Measurements from ENCODE around the gene NISCH. TPM values are rescaled to one million over a fixed set of nuclear protein-coding genes. Genes with fewer than 3 reads are reported as not detected.

NISCH gene
- total RNA-seq, 1 donor: 75.8 TPM

DNA sequence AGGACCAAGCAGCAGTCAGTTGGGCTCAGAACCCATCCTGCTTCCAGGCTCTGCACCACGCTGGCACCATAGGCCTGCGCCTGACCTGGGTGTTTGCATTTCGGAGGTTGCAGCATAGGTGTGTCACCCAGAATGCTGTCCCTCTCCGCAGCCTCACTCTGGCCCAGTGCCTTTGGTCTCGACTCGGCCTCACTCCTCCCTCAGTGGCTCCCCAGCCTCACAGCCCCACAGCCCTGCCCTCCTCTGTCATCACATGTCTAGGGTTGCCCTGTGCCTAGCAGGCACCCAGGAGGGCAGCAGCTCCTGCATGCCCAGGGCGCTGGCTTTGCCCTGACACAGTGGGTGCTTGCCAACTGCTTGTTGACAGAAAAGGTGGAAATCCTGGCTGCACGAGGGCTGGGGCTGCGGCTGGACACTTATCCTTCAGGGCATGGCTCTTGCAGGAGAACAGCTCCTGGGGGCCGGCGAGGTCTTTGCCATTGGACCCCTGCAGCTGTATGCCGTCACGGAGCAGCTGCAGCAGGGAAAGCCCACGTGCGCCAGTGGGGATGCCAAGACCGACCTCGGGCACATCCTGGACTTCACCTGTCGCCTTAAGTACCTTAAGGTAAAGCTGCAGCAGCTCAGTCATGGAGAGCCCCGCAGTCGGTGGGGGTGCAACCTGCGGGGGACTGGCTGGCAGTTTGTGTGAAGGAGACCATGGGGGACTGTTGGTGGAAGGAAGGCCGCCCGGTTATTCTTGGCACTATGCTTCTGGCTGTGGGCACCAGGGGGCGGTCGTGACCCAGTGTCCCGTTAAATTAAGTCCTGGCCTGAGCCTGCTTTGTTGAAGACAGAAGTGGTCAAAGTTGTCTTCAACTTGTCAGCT lies 16.2 kb downstream of the NISCH start:
- Histone ChIP-seq H3K27me3 (ENCODE audit: insufficient read depth, low read length) (no peaks in the 10 kb centered on the region), H3K9me3 (ENCODE audit: low read depth, low read length) (no peaks in the 10 kb centered on the region), H3K4me3 (ENCODE audit: low read length) (no peak overlapping the region), H3K4me1 (ENCODE audit: insufficient read depth, low read length) (peaks cover 48% of the 10 kb centered on the region)

GRCh38 chr3:52472239-52473000 lies 17.0 kb downstream of the NISCH start:
- Histone ChIP-seq H3K27me3 (ENCODE audit: insufficient read depth, low read length) (no peaks in the 10 kb centered on the region), H3K4me1 (ENCODE audit: insufficient read depth, low read length) (peaks cover 54% of the 10 kb centered on the region), H3K9me3 (ENCODE audit: low read depth, low read length) (no peaks in the 10 kb centered on the region), H3K4me3 (ENCODE audit: low read length) (no peak overlapping the region)

DNA sequence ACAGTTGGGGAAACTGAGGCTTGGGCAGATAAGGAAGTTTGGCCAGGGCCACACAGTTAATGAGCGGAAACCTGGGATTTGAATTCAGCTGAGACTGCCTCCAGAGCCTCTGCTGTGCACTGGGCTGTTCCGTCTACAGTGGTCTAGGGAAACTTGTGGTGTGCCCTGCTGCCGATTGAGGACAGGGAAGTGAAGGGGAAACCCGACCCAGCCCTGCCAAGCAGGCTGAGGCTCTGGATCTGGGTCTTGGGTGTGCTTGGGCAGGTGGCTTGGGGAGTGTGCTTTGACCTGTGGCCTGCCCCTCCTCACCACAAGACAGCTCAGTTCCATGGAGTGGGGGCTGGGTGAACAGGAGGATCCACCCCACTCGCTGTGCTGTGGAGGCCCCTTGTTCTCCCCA lies 17.6 kb downstream of the NISCH start:
- Histone ChIP-seq H3K27me3 (ENCODE audit: insufficient read depth, low read length) (no peaks in the 10 kb centered on the region), H3K4me3 (ENCODE audit: low read length) (no peak overlapping the region), H3K4me1 (ENCODE audit: insufficient read depth, low read length) (peaks cover 59% of the 10 kb centered on the region), H3K9me3 (ENCODE audit: low read depth, low read length) (no peaks in the 10 kb centered on the region)

DNA sequence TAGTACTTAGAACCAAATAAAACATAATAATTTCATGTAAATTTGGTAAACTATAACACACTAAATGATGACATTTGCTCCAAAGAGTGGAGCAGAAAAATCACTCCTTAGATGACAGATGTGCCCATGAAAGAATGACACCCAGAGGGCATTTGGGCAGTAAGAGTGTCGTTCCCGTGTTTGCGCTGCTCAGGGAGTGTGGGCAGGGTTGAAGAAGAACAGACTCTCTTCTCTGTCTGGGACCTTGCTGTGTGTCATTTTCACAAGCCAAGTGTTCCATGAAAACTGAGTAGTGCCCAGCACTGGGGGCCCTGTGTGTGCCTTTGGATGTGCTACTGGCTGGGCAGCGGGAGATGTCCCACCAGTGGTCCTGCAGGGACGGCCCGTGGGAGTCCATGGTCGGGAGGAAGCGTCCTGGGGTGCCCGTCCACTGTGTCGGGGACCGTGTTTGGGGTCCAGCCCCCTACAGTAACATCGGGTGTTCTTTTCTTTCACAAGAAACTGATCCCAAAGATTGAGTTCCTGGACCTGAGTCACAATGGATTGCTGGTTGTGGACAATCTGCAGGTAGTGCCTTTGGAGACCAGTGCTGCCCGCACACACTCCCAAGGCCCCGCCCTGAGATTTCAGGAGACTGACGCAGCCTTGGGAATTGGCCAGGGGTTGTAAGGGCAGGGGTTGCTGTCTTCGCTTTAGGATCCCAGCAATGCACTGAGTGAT lies 21.8 kb downstream of the NISCH start:
- H3K9me3 ChIP-seq (ENCODE audit: low read depth, low read length): no peaks in the 10 kb centered on the region
- peaks cover 53% of the 10 kb centered on the region for H3K4me1 ChIP-seq (ENCODE audit: insufficient read depth, low read length)
- H3K27me3 ChIP-seq (ENCODE audit: insufficient read depth, low read length): no peaks in the 10 kb centered on the region
- H3K4me3 ChIP-seq (ENCODE audit: low read length): no peak overlapping the region

DNA sequence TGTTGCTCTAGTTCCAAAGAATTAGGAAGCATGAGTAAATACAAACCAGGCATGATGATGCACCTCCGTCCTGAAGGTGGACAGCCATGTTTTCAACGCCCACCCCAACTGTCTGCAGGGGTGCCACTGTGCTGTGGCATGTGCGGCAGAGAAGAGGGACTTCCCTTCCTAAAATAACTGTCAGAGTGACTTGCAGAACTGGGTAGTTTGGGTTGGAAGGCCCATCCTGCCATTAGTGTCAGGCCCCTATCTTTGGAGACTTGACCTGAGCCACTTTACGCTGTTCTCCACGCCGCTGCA lies 22.3 kb downstream of the NISCH start:
- Histone ChIP-seq H3K27me3 (ENCODE audit: insufficient read depth, low read length) (no peaks in the 10 kb centered on the region), H3K4me1 (ENCODE audit: insufficient read depth, low read length) (peaks cover 48% of the 10 kb centered on the region), H3K4me3 (ENCODE audit: low read length) (no peak overlapping the region), H3K9me3 (ENCODE audit: low read depth, low read length) (no peaks in the 10 kb centered on the region)

DNA sequence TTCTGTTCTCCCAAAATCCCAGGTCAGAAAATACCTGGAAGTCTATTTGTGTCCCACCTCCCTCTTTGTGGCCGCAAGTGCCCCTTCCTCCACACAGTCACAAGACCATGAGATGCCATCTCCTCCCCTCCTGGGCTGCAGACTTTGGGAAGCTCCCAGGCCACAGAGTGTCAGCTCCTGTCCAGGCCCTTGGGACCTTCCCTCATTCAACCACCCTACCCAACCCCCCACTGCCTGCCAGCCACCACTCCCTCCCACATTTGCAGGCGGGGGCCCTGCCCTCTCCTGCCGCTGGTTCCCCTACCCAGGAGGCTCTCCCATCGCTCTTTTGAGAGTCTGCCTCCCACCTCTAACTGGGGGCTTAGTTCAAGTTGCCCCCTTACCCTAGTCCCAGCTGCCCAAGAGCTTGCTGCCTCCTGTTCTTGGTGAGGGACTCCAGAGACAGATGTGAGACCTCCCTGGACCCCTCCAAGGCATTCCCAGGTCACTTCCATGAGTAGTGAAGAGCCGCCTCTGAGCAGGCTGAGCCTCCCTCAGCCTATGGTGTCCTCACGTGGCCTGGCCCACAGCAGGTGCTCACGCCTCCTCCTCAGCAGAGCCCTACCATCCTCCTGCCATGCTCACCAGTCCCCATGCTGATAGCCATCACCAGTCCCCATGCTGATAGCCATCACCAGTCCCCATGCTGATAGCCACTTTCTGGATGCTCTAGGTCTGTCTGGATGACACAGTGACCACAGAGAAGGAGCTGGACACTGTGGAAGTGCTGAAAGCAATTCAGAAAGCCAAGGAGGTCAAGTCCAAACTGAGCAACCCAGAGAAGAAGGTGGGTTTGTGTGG lies 23.9 kb downstream of the NISCH start:
- Histone ChIP-seq H3K27me3 (ENCODE audit: insufficient read depth, low read length) (no peaks in the 10 kb centered on the region), H3K4me3 (ENCODE audit: low read length) (no peak overlapping the region), H3K4me1 (ENCODE audit: insufficient read depth, low read length) (peaks cover 34% of the 10 kb centered on the region), H3K9me3 (ENCODE audit: low read depth, low read length) (no peaks in the 10 kb centered on the region)

DNA sequence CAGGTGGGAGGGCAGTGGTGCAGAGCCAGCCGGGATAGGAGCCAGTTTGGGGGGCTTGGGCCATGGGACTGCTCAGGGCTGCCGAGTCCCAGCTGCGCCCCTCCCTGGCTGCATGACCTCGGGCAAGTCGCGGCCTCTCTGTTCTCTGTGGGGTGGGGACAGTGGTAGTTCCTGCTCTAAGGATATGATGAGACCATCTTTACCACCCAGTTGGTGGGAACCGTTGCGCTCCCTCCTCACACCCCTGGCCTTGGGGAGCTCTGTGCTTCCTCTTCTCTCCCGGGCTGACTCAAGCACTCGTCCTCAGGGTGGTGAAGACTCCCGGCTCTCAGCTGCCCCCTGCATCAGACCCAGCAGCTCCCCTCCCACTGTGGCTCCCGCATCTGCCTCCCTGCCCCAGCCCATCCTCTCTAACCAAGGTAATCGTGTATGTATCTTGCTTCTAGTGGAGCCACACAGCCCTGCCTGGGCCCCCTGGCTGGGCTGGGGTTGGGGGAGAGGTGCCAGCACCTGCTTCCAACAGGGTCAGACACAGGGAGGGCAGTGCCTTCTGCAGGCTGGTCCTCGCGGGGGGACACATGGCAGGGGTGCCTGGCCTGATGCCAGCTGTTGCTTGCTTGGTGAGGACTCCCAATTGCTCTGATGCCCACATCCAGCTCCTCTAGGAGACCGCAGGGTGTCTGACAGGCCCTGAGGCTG lies 24.6 kb downstream of the NISCH start:
- peaks cover 29% of the 10 kb centered on the region for H3K4me1 ChIP-seq (ENCODE audit: insufficient read depth, low read length)
- H3K27me3 ChIP-seq (ENCODE audit: insufficient read depth, low read length): no peaks in the 10 kb centered on the region
- no peak overlapping the region for H3K4me3 ChIP-seq (ENCODE audit: low read length)
- H3K9me3 ChIP-seq (ENCODE audit: low read depth, low read length): no peaks in the 10 kb centered on the region

- Histone ChIP-seq H3K9me3 (ENCODE audit: low read depth, low read length) (no peaks in the 10 kb centered on the region), H3K4me1 (ENCODE audit: insufficient read depth, low read length) (peaks cover 19% of the 10 kb centered on the region), H3K27me3 (ENCODE audit: insufficient read depth, low read length) (no peaks in the 10 kb centered on the region), H3K4me3 (ENCODE audit: low read length) (no peak overlapping the region)
These were observed 25.6 kb downstream of the NISCH start for GRCh38 chr3:52480768-52481715.

- H3K4me1 ChIP-seq (ENCODE audit: insufficient read depth, low read length): peaks cover 12% of the 10 kb centered on the region
- no peak overlapping the region for H3K4me3 ChIP-seq (ENCODE audit: low read length)
- no peaks in the 10 kb centered on the region for H3K9me3 ChIP-seq (ENCODE audit: low read depth, low read length)
- H3K27me3 ChIP-seq (ENCODE audit: insufficient read depth, low read length): no peaks in the 10 kb centered on the region
These were observed 26.6 kb downstream of the NISCH start for GRCh38 chr3:52481819-52482521.

- Histone ChIP-seq H3K4me3 (ENCODE audit: low read length) (no peak overlapping the region), H3K4me1 (ENCODE audit: insufficient read depth, low read length) (peaks cover 1% of the 10 kb centered on the region), H3K27me3 (ENCODE audit: insufficient read depth, low read length) (no peaks in the 10 kb centered on the region), H3K9me3 (ENCODE audit: low read depth, low read length) (no peaks in the 10 kb centered on the region)
These were observed 27.7 kb downstream of the NISCH start for GRCh38 chr3:52483081-52483480.

DNA sequence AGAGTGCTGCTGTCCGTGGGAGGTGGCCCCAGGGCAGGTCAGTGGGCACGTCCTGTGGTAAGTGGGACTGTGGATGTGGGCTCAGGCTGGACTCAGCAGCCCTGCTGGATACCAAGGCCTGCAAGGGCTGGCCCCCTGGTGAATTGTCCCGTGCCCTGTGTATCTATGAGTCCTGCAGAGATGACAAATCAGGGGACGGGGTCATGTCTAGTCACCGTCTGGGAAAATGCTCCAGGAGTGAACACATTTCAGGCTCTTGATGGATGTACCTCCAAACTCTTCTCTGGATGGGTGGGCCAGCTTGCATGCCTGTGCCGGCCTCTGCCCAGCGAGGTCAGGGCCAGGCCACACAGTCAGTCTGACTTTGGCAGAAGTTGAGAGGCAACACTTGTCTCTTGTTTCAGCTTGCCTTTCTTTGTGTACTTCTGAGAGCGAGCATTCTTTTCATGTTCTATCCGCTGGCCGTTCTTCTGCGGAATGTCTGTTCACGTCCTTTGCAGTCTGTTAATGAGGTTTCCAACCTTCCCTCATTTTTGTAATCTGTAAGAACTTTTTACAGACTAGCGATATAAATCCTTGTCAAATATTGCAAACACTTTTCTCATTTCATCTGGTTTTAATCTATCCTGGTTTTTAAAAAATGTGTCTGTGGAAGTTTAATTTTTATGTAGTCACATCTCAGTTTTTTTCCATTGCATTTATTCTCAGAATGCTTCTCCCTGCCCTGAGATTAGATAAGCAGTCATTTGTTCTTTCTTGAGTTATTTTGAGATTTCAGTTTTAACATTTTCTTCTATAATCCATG lies 28.4 kb downstream of the NISCH start:
- no peaks in the 10 kb centered on the region for H3K27me3 ChIP-seq (ENCODE audit: insufficient read depth, low read length)
- H3K4me3 ChIP-seq (ENCODE audit: low read length): no peak overlapping the region
- H3K4me1 ChIP-seq (ENCODE audit: insufficient read depth, low read length): no peaks in the 10 kb centered on the region
- H3K9me3 ChIP-seq (ENCODE audit: low read depth, low read length): no peaks in the 10 kb centered on the region

- Histone ChIP-seq H3K9me3 (ENCODE audit: low read depth, low read length) (no peaks in the 10 kb centered on the region), H3K4me3 (ENCODE audit: low read length) (no peak overlapping the region), H3K4me1 (ENCODE audit: insufficient read depth, low read length) (peaks cover 3% of the 10 kb centered on the region), H3K27me3 (ENCODE audit: insufficient read depth, low read length) (no peaks in the 10 kb centered on the region)
These were observed 29.5 kb downstream of the NISCH start for GRCh38 chr3:52484680-52485461.

Measured in mononuclear cell (primary cell).